H1 (cell line): ENCODE results near the gene CDH8. TPM values are rescaled to one million over a fixed set of nuclear protein-coding genes. Genes with fewer than 3 reads are reported as not detected.

Experiments used
- BCL11A ChIP-seq, 2 experiments: IDR thresholded peaks; one replicate each; pipeline ENCODE4 v1.6.1; 2011; ENCODE audit warnings: low read depth in 2 of 2, low read length in 2 of 2, mild to moderate bottlenecking in 2 of 2
- CHD1 ChIP-seq: IDR thresholded peaks from 2 replicates; pipeline ENCODE4 v1.6.1; 2012; ENCODE audit warnings: low read depth, low read length, improper control_type of control experiment
- KDM4A ChIP-seq: IDR thresholded peaks from one replicate; pipeline ENCODE4 v1.7.1; 2012; ENCODE audit warnings: low read depth, mild to moderate bottlenecking, moderate library complexity, low read length, inconsistent platforms; ENCODE audit not compliant: severe bottlenecking
- POLR2A ChIP-seq, 2 experiments: IDR thresholded peaks; 1 replicate in 1 of 2; 2 replicates in 1 of 2; pipeline ENCODE4 v1.6.1; 2011; ENCODE audit warnings: low read depth in 2 of 2, low read length in 2 of 2, mild to moderate bottlenecking in 2 of 2; ENCODE audit errors: control extremely low read depth in 1 of 2
- RBBP5 ChIP-seq: IDR thresholded peaks from 2 replicates; pipeline ENCODE4 v1.7.1; 2012; ENCODE audit warnings: low read depth, mild to moderate bottlenecking, inconsistent platforms, low read length, moderate library complexity, borderline replicate concordance
- SP1 ChIP-seq: IDR thresholded peaks from 2 replicates; pipeline ENCODE4 v1.6.1; 2011; ENCODE audit warnings: low read depth, low read length
- SUZ12 ChIP-seq: fragments of 200-600 bp; sonication (generic); IDR thresholded peaks from 2 replicates; pipeline ENCODE4 v1.6.1; 2012; ENCODE audit warnings: mild to moderate bottlenecking, inconsistent platforms, low read length, moderate library complexity, mixed read lengths
- polyA plus RNA-seq, 7 experiments: library from polyadenylated mRNA; depleted of rRNA in 3 of 7; stranded (reverse) in 5 of 7; unstranded in 2 of 7; fragments of >200 nt in 5 of 7; fragments of 200-250 nt in 2 of 7; gene quantifications; 1 replicate in 5 of 7; 2 replicates in 1 of 7; 4 replicates in 1 of 7; pipeline versions ENCODE4 v1.2.1 to v1.2.3, GENCODE V29; 2011 to 2013; ENCODE audit warnings: missing spikeins in 2 of 7, mixed read lengths in 2 of 7
- total RNA-seq: library from RNA; stranded (reverse); fragmentation: NEBNext Ultra II Directional; extraction: Animal tissue kit (Norgen Biotek cat#: 25700); gene quantifications from 2 replicates; pipeline ENCODE4 v1.2.1, GENCODE V29; 2021

CDH8 gene
- total and polyA plus RNA-seq, 2 of the 8 experiments (the other 6 are each of a cell fraction or from before 2014, with no cell fraction given), result 7.7 to 8.4 TPM

DNA sequence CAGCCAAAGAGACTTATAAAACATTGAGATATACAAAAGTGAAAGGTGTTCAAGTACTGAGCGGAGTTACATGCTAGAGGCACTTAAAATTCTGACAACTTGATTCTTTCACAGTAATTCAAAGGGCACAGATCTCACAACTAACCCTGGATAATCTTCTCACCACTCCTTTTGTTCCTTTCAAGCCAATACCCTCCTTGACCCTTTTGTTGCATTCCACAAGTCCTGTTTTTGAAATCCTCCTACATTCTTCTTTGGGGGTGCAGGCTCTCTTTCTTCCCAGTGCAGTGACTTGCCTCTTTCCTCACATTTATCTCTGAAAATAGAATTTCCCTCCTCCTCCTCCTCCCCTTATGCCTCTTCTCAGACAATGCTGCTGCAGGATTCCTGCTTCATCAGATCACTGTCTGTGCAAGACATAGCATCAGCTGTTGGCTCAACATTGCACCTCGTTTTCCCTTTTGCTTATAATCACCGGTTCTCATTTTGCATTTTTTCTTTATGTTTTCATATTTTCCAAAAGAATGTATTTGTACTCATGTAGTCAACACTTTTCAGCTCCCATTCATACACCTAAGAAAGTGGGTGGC is 199.3 kb downstream of the CDH8 start (continued):
- TF ChIP-seq KDM4A (no peak), SUZ12 (no peak), BCL11A (IDR thresholded peaks at IDR 0.05; ENCODE audit: low read depth in 2 of 2, low read length in 2 of 2) (no peak), POLR2A (IDR thresholded peaks at IDR 0.05; ENCODE audit: control extremely low read depth in 1 of 2, low read depth in 2 of 2, low read length in 2 of 2) (no peak), SP1 (no peak), RBBP5 (no peak), CHD1 (no peak)
